Panc1 (cell line): Measurements from ENCODE around the gene ESCO1.

Experiments
- CTCF ChIP-seq: fragments of 450-650 bp; IDR thresholded peaks from 2 replicates; pipeline ENCODE4 v1.5.1; 2017; ENCODE audit warnings: mild to moderate bottlenecking
- POLR2AphosphoS5 ChIP-seq: IDR thresholded peaks from 2 replicates; pipeline ENCODE4 v1.6.1; 2012; ENCODE audit warnings: mild to moderate bottlenecking, low read depth, low read length, moderate library complexity
- REST ChIP-seq, 2 experiments: IDR thresholded peaks; 2 replicates each; pipeline ENCODE4 v1.6.1; 2011 to 2012; ENCODE audit warnings: low read depth in 2 of 2, control low read depth in 1 of 2, low read length in 1 of 2, mild to moderate bottlenecking in 1 of 2, moderate library complexity in 1 of 2; ENCODE audit not compliant: insufficient read depth in 1 of 2
- SIN3A ChIP-seq: IDR thresholded peaks from 2 replicates; pipeline ENCODE4 v1.6.1; 2012; ENCODE audit warnings: low read depth, mild to moderate bottlenecking, low read length, moderate library complexity, borderline replicate concordance; ENCODE audit not compliant: insufficient read depth
- TCF7L2 ChIP-seq: IDR thresholded peaks from 2 replicates; pipeline ENCODE4 v1.6.1; 2011; ENCODE audit warnings: mild to moderate bottlenecking, low read depth, low read length, inconsistent platforms

GRCh38 chr18:21509062-21509461 lies 91.4 kb downstream of the ESCO1 start:
- no peak for TF ChIP-seq TCF7L2
- TF ChIP-seq CTCF: no peak; the same call in 1 of the 2 replicates
- TF ChIP-seq SIN3A: no peak
- TF ChIP-seq POLR2AphosphoS5: no peak
- TF ChIP-seq REST (IDR thresholded peaks at IDR 0.05; ENCODE audit: insufficient read depth in 1 of 2, low read depth in 2 of 2, low read length in 1 of 2): no peak
